Measurements from ENCODE around the gene UAP1.
"Not testable (repeated sequence)": the region's sequence is repeated elsewhere in the genome, so short reads cannot be mapped to it uniquely, and the experiment has no call there.

The UAP1 gene

DNA sequence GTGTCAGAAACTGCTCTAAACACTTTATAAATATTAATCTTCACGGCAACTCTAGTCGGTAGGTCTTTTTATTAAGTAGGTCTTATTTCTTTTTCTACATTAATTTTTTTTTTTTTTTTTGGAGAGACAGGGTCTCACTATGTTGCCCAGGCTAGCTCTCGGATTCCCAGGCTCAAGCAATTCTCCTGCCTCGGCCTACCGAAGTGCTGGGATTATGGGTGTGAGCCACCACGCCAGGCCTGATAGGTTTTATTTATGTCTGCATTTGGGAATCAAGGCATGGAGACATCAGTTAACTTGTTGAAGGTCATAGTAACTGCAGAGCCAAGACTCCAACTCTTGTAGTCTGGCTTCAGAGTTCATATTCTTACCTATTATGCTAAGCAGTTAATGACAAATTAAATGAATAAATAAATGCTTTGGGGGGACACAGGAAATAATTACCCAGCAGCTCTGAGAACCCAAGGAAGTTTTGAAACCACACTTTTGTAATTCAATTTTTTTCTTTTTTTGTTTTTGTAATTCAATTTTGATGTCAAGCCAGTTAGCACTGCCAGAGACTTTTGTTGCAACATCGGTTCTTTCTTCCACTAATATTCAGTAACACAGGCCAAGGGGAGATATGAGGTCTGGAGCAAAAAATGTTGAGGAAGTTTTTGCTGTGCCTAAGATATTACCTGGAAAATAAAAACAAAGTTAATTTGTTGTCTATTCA is 9.4 kb upstream of the UAP1 start:
- no peak for TF ChIP-seq JUND (IDR thresholded peaks at IDR 0.05; ENCODE audit: low read depth)
- no peak for DNase-seq (ENCODE audit: low read depth in 1 of 2, low spot score in 1 of 2)
- in situ Hi-C loops (cut with HindIII; ENCODE audit: low pct_unique_long_range_greater_than_20kb, low sequenced_read_pairs): no loop called here

GRCh38 chr1:162552684-162553252 is 8.8 kb upstream of the UAP1 start:
- no peak for DNase-seq (ENCODE audit: low read depth in 1 of 2, low spot score in 1 of 2)
- no peak for TF ChIP-seq JUND (IDR thresholded peaks at IDR 0.05; ENCODE audit: low read depth)
- in situ Hi-C loops (cut with HindIII; ENCODE audit: low pct_unique_long_range_greater_than_20kb, low sequenced_read_pairs): no loop called here

GRCh38 chr1:162554258-162554657 is 7.3 kb upstream of the UAP1 start:
- DNase-seq (ENCODE audit: low read depth in 1 of 2, low spot score in 1 of 2): no peak
- in situ Hi-C loops (cut with HindIII; ENCODE audit: low pct_unique_long_range_greater_than_20kb, low sequenced_read_pairs): no loop called here
- no peak for TF ChIP-seq JUND (IDR thresholded peaks at IDR 0.05; ENCODE audit: low read depth)

DNA sequence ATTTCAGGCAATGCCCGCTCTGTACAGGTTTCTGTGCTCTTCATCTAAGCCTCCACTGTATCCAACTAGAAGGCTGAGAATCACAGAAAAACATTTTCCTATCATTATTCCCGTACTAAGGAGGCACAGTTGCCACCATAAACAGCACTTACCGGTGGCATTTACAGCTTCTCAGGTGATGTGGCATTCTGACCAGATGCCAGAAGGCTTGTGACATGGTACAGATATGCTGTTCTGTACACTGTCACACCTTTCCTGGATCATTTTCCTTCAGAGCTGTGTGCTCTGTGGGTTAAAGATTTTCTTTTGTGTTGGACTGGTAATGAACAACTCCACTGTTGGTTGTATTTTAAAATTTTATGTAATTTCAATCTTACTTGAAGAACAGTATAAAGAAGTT is 4.0 kb upstream of the UAP1 start:
- DNase-seq (ENCODE audit: low read depth in 1 of 2, low spot score in 1 of 2): no peak
- in situ Hi-C loops (cut with HindIII; ENCODE audit: low pct_unique_long_range_greater_than_20kb, low sequenced_read_pairs): no loop called here
- no peak for TF ChIP-seq JUND (IDR thresholded peaks at IDR 0.05; ENCODE audit: low read depth)

- no peak for DNase-seq (ENCODE audit: low read depth in 1 of 2, low spot score in 1 of 2)
- in situ Hi-C loops (cut with HindIII; ENCODE audit: low pct_unique_long_range_greater_than_20kb, low sequenced_read_pairs): no loop called here
- no peak for TF ChIP-seq JUND (IDR thresholded peaks at IDR 0.05; ENCODE audit: low read depth)
Measured at GRCh38 chr1:162560303-162561036, 1.1 kb upstream of the UAP1 start.

DNA sequence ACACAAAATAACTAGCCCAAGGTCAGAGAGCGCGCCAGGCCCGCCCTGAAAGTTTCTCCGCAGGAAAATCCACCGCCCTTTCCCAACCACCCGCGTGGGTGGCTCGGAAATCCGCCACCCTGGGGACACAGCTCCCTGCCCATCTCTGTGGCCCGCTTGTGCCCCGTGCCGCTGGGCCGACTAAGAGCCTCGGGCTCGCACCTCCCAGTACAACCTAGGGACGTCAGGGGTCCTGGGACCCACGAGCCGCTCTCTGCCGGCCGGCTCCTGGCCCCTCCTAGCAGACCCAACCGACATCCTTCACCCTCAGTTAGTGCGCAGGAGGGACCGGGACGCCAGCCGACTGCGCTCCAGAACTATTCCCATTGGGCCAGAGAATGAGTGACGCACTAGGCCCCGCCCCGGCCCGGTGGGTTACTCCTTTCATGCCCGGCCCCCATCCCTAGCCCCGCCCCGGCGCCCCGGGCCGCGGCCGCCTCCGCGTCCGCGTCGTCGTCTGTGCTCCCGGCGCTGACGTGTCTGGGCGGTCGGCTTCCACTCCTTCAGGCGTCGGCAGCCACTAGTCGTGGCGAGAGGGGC is 396 bp upstream of the UAP1 start:
- no peak for TF ChIP-seq JUND (IDR thresholded peaks at IDR 0.05; ENCODE audit: low read depth)
- DNase-seq (ENCODE audit: low read depth in 1 of 2, low spot score in 1 of 2): peak; percentile 94 to 99
- in situ Hi-C loops (cut with HindIII; ENCODE audit: low pct_unique_long_range_greater_than_20kb, low sequenced_read_pairs): no loop called here

DNA sequence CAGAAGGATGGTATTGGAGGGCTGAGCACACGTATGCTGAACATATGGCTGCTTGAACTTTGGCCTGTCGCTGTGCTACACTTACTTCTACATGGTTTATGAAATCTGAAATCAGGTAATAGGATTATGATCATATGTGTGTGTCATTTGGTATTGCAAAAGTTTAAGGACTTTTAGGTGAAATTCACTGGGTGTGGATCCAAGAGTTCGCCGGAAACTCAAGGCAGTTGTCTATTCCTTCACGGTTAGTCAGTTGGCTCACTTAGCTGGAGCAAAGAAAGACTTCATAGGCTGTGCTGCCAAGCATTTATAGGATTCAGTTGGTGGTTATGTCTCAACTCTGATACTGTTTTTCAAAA is 927 bp downstream of the UAP1 start:
- peak in 1 of 2 experiments; percentile 19 for DNase-seq (ENCODE audit: low read depth in 1 of 2, low spot score in 1 of 2)
- no peak for TF ChIP-seq JUND (IDR thresholded peaks at IDR 0.05; ENCODE audit: low read depth)
- in situ Hi-C loops (cut with HindIII; ENCODE audit: low pct_unique_long_range_greater_than_20kb, low sequenced_read_pairs): no loop called here

DNA sequence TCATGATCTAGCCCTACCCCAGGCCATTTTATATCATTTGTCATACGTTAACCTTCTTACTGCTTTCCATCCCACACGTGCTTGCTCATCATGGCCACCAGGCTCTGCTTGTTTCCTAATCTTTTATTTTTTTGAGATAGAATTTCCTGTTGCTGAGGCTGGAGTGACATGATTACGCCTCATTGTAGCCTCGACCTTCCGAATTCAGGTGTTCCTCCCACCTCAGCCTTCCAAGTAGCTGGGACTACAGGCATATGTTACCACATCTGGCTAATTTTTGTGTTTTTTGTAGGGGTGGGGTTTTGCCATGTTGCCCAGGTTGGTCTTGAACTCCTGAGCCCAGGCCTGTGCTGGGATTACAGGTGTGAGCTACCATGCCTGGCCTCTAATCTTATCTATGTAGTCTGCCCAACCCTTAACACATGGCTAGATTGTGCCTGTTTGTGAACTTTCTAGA is 3.3 kb downstream of the UAP1 start:
- in situ Hi-C loops (cut with HindIII; ENCODE audit: low pct_unique_long_range_greater_than_20kb, low sequenced_read_pairs): no loop called here
- DNase-seq (ENCODE audit: low read depth in 1 of 2, low spot score in 1 of 2): no peak
- TF ChIP-seq JUND (IDR thresholded peaks at IDR 0.05; ENCODE audit: low read depth): no peak

DNA sequence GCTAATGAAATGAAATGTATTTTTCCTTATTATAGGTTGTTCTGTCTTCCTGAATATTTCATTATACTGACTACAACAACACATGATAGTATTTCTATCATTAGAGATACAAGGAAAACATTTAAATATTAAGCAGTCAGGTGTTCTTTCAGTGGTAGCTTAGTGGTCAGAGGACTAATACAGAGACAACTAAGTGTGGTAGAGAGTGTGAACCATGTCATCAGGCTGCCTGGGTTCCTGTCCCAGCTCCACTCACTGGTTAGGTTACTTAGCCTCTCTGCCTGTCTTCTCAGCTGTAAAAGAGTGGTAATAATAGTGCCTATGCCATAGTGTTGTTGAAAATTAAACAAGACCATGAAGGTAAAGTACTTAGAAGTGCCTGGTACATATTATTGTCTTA is 3.9 kb downstream of the UAP1 start:
- in situ Hi-C loops (cut with HindIII; ENCODE audit: low pct_unique_long_range_greater_than_20kb, low sequenced_read_pairs): no loop called here
- DNase-seq (ENCODE audit: low read depth in 1 of 2, low spot score in 1 of 2): no peak

DNA sequence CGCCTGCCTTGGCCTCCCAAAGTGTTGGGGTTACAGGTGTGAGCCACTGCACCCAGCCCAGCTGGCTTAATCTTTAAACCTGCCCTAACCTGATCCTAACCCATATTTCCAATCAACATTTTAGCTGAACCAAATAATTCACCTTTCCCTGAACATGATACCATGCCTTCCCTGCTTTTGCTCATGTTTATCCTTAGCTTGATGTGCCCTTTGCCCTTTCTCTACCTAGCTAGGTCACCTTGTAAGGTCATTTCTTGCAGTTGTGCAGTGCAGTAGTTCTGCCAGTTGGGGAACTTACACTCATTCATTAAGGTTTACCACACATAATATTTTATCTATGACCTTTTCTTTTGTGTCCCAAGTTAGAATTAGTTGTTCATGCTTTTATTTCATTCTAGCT is 5.3 kb downstream of the UAP1 start:
- in situ Hi-C loops (cut with HindIII; ENCODE audit: low pct_unique_long_range_greater_than_20kb, low sequenced_read_pairs): no loop called here
- no peak for DNase-seq (ENCODE audit: low read depth in 1 of 2, low spot score in 1 of 2)

More for the DNA sequence above, 3.9 kb downstream of the UAP1 start:
- TF ChIP-seq JUND (IDR thresholded peaks at IDR 0.05; ENCODE audit: low read depth): no peak

DNA sequence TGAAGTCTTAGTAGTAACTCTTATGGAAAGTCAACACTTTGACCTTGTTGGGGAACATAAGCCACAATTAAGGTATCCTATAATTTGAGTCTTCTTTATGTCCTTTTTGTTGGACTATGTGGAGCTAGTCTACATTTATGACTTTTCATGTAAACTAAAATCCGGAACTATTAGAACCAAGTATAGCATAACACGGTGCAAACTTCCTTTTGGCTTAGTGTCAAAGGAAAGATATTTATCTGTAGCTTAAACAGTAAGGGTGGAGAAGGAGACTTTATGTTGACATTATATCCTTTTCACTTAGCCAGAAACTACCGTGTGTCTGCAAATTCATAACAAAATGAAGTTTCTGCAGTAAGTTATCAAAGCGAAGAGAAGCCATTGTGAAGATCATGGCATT is 7.3 kb downstream of the UAP1 start:
- DNase-seq (ENCODE audit: low read depth in 1 of 2, low spot score in 1 of 2): peak in 1 of 2 experiments; percentile 70
- in situ Hi-C loops (cut with HindIII; ENCODE audit: low pct_unique_long_range_greater_than_20kb, low sequenced_read_pairs): no loop called here
- no peak for TF ChIP-seq JUND (IDR thresholded peaks at IDR 0.05; ENCODE audit: low read depth)

More for the DNA sequence above, 5.3 kb downstream of the UAP1 start:
- no peak for TF ChIP-seq JUND (IDR thresholded peaks at IDR 0.05; ENCODE audit: low read depth)

- no peak for TF ChIP-seq JUND (IDR thresholded peaks at IDR 0.05; ENCODE audit: low read depth)
- no peak for DNase-seq (ENCODE audit: low read depth in 1 of 2, low spot score in 1 of 2)
- in situ Hi-C loops (cut with HindIII; ENCODE audit: low pct_unique_long_range_greater_than_20kb, low sequenced_read_pairs): no loop called here
Measured at GRCh38 chr1:162570718-162571117, 9.2 kb downstream of the UAP1 start.

DNA sequence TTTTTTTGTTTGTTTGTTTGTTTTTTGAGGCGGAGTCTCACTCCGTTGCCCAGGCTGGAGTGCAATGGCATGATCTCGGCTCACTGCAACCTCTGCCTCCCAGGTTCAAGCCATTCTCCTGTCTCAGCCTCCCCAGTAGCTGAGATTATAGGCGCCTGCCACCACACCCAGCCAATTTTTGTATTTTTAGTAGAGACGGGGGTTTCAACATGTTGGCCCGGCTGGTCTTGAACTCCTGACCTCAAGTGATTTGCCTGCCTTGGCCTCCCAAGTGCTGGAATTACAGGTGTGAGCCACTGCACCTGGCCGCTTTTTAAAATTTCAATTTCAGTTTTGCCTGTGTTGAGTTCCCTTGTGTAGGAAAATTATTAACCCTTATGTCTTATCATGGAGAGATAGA is 9.6 kb downstream of the UAP1 start:
- DNase-seq (ENCODE audit: low read depth in 1 of 2, low spot score in 1 of 2); in situ Hi-C loops (cut with HindIII; ENCODE audit: low pct_unique_long_range_greater_than_20kb, low sequenced_read_pairs): not testable (repeated sequence)
